PC-9 (cell line): ENCODE data around the gene ING3. TPM values are rescaled to one million over a fixed set of nuclear protein-coding genes. Genes with fewer than 3 reads are reported as not detected.

Experiments used
- BruUV-seq: library from RNA; stranded (reverse); fragments of 400-500 nt; replicated peaks from 2 replicates; lab custom pipeline; 2021; lab: Mats Ljungman, UMichigan
- CTCF ChIA-PET: fragments of 300-600 bp; sonication (Branson Sonifier 250); formaldehyde crosslinking; loops from one replicate; lab custom pipeline; 2022; ENCODE audit warnings: antibody characterized with exemption; lab: Charles Lee
- POLR2A ChIA-PET: fragments of 300-600 bp; sonication (Branson Sonifier 250); formaldehyde crosslinking; loops from one replicate; lab custom pipeline; 2022; ENCODE audit warnings: antibody characterized with exemption; ENCODE audit not compliant: unreplicated experiment; lab: Charles Lee
- DNase-seq, 2 experiments: peaks; one replicate each; pipeline versions ENCODE4 v3.0.0 to v3.0.0-alpha.2; 2015 to 2022; ENCODE audit warnings: mixed read lengths in 1 of 2
- H2AFZ ChIP-seq: fragments of 200-600 bp; sonication (generic); 2 replicates; pipeline ENCODE4 v1.8.1; 2017; ENCODE audit warnings: antibody characterized with exemption
- H3F3A ChIP-seq: fragments of 200-600 bp; sonication (generic); 2 replicates; pipeline ENCODE4 v1.8.1; 2017; ENCODE audit warnings: antibody characterized with exemption, mild to moderate bottlenecking, low read depth; ENCODE audit not compliant: insufficient read depth
- H3K27ac ChIP-seq: fragments of 200-600 bp; sonication (generic); 2 replicates; pipeline ENCODE4 v1.6.1; 2016; ENCODE audit warnings: mixed run types
- H3K27me3 ChIP-seq: fragments of 200-600 bp; sonication (generic); 2 replicates; pipeline ENCODE4 v1.6.1; 2016; ENCODE audit warnings: low read depth, mixed run types; ENCODE audit not compliant: insufficient read depth
- H3K36me3 ChIP-seq: fragments of 200-600 bp; sonication (generic); 2 replicates; pipeline ENCODE4 v1.6.1; 2016; ENCODE audit warnings: low read depth, mixed run types
- H3K4me1 ChIP-seq: fragments of 200-600 bp; sonication (generic); replicated peaks from 2 replicates; pipeline ENCODE4 v1.6.1; 2016; ENCODE audit warnings: mixed run types; ENCODE audit not compliant: insufficient read depth
- H3K4me2 ChIP-seq: fragments of 200-600 bp; sonication (generic); 2 replicates; pipeline ENCODE4 v1.6.1; 2017; ENCODE audit warnings: mixed run types
- H3K4me3 ChIP-seq: fragments of 200-600 bp; sonication (generic); 2 replicates; pipeline ENCODE4 v1.6.1; 2016; ENCODE audit warnings: mixed run types
- H3K79me2 ChIP-seq: fragments of 200-600 bp; sonication (generic); 2 replicates; pipeline ENCODE4 v1.6.1; 2017; ENCODE audit warnings: low read depth, mixed run types
- H3K9me2 ChIP-seq: fragments of 200-600 bp; sonication (generic); 2 replicates; pipeline ENCODE4 v1.8.1; 2017; ENCODE audit warnings: mild to moderate bottlenecking; ENCODE audit not compliant: insufficient read depth
- H3K9me3 ChIP-seq: fragments of 200-600 bp; sonication (generic); 2 replicates; pipeline ENCODE4 v1.8.1; 2016; ENCODE audit warnings: low read depth; ENCODE audit not compliant: insufficient read depth
- H4K20me1 ChIP-seq: fragments of 200-600 bp; sonication (generic); 2 replicates; pipeline ENCODE4 v1.8.1; 2017; ENCODE audit not compliant: insufficient read depth
- CTCF ChIP-seq: fragments of 200-600 bp; sonication (generic); conservative IDR thresholded peaks from 2 replicates; pipeline ENCODE4 v1.6.1; 2017; ENCODE audit warnings: mixed run types, antibody characterized with exemption, mild to moderate bottlenecking, moderate library complexity
- EZH2 ChIP-seq: fragments of 200-600 bp; sonication (generic); IDR thresholded peaks from 2 replicates; pipeline ENCODE4 v1.8.0; 2017; ENCODE audit warnings: antibody characterized with exemption, low read depth
- intact Hi-C: fragments of 100-400 bp; cut with micrococcal nuclease; formaldehyde crosslinking; loops from one replicate; pipeline ENCODE4 v1.10.0; 2022; ENCODE audit not compliant: unreplicated experiment
- total RNA-seq: library from RNA; stranded (reverse); gene quantifications from 2 replicates; pipeline ENCODE4 v1.2.3, GENCODE V29; 2021

ING3 gene
- total RNA-seq, 1 experiment from 2014 or later: 16.4 TPM

- Histone ChIP-seq H4K20me1 (no peaks in the 10 kb centered on the region), H3K4me1 (peaks cover 23% of the 10 kb centered on the region; the same call in 1 of the 2 replicates), H2AFZ (no peak overlapping the region), H3K27ac (peak overlapping the region; percentile 52), H3F3A (peaks cover 4% of the 10 kb centered on the region), H3K9me3 (no peaks in the 10 kb centered on the region), H3K36me3 (no peaks in the 10 kb centered on the region), H3K9me2 (no peaks in the 10 kb centered on the region), H3K79me2 (no peaks in the 10 kb centered on the region), H3K27me3 (no peaks in the 10 kb centered on the region), H3K4me3 (no peak overlapping the region), H3K4me2 (peak overlapping the region; percentile 21; the same call in 1 of the 2 replicates)
- intact Hi-C loops: no loop called here
- CTCF ChIA-PET: no interaction called here
- no peak for TF ChIP-seq CTCF
- TF ChIP-seq EZH2: no peak
- POLR2A ChIA-PET: no interaction called here
- no TSS peak for BruUV-seq
- peak in 1 of 2 experiments; percentile 74 for DNase-seq
These were observed 69.8 kb downstream of the ING3 start for GRCh38 chr7:121020249-121020988.

GRCh38 chr7:121020989-121021969 is 70.7 kb downstream of the ING3 start:
- Histone ChIP-seq H3K4me3 (no peak overlapping the region), H4K20me1 (no peaks in the 10 kb centered on the region), H3K9me2 (no peaks in the 10 kb centered on the region), H3K4me1 (peaks cover 23% of the 10 kb centered on the region; the same call in 1 of the 2 replicates), H3K9me3 (no peaks in the 10 kb centered on the region), H3K79me2 (no peaks in the 10 kb centered on the region), H2AFZ (no peak overlapping the region), H3F3A (peaks cover 4% of the 10 kb centered on the region), H3K4me2 (peak overlapping the region; percentile 20; the same call in 1 of the 2 replicates), H3K27me3 (no peaks in the 10 kb centered on the region), H3K27ac (peak overlapping the region; percentile 52; the same call in 1 of the 2 replicates), H3K36me3 (no peaks in the 10 kb centered on the region)
- ChIA-PET CTCF (interaction anchor here (0.6 kb wide), 1 partner anchor 33 kb away, joined by 3 read pairs; the partner anchor contains the start of gene CPED1), POLR2A (no interaction called here)
- no peak for DNase-seq
- TF ChIP-seq EZH2: no peak
- no peak for TF ChIP-seq CTCF
- intact Hi-C loops: no loop called here
- BruUV-seq: no TSS peak

- H3K9me2 ChIP-seq: no peaks in the 10 kb centered on the region
- DNase-seq: no peak
- H3F3A ChIP-seq: peaks cover 4% of the 10 kb centered on the region
- no peak overlapping the region for H3K4me2 ChIP-seq
- H3K27ac ChIP-seq: no peak overlapping the region
- no peaks in the 10 kb centered on the region for H3K36me3 ChIP-seq
- ChIA-PET POLR2A (no interaction called here), CTCF (no interaction called here)
- H3K4me3 ChIP-seq: no peak overlapping the region
- no peaks in the 10 kb centered on the region for H3K9me3 ChIP-seq
- H2AFZ ChIP-seq: no peak overlapping the region
- intact Hi-C loops: no loop called here
- H3K79me2 ChIP-seq: no peaks in the 10 kb centered on the region
- BruUV-seq: no TSS peak
- H3K4me1 ChIP-seq: peaks cover 20% of the 10 kb centered on the region; the same call in 1 of the 2 replicates
- no peak for TF ChIP-seq CTCF
- TF ChIP-seq EZH2: no peak
- no peaks in the 10 kb centered on the region for H4K20me1 ChIP-seq
- no peaks in the 10 kb centered on the region for H3K27me3 ChIP-seq
These were observed 72.6 kb downstream of the ING3 start for GRCh38 chr7:121023194-121023593.
